NB4 (cell line): ENCODE measurements around the gene SLC38A2.

ENCODE experiments used
- CTCF ChIP-seq: IDR thresholded peaks from one replicate; pipeline ENCODE4 v1.5.1; 2012; ENCODE audit warnings: low read depth, low read length
- MAX ChIP-seq: IDR thresholded peaks from 2 replicates; pipeline ENCODE4 v1.6.1; 2011; ENCODE audit warnings: low read depth, low read length
- POLR2A ChIP-seq: IDR thresholded peaks from 2 replicates; pipeline ENCODE4 v1.6.1; 2011; ENCODE audit warnings: mild to moderate bottlenecking; ENCODE audit not compliant: insufficient read length; ENCODE audit errors: extremely low read depth

- TF ChIP-seq POLR2A (no peak), CTCF (no peak), MAX (no peak)
Observed at GRCh38 chr12:46384451-46385309, 12.1 kb upstream of the SLC38A2 start.
